ENCODE measurements around the gene CENPP.
A peak's percentile ranks its signal among the peaks of the same experiment; 100 is the strongest.

CENPP gene

GRCh38 chr9:92603100-92603499 lies 277.3 kb downstream of the CENPP start:
- no peak for DNase-seq

- no peak for DNase-seq
Measured at GRCh38 chr9:92603990-92604389, 278.2 kb downstream of the CENPP start.

GRCh38 chr9:92605224-92605623 lies 279.5 kb downstream of the CENPP start:
- DNase-seq: no peak

GRCh38 chr9:92607088-92607487 lies 281.3 kb downstream of the CENPP start:
- peak; percentile 27 for DNase-seq

- peak; percentile 91 for DNase-seq
Measured at GRCh38 chr9:92607773-92608172, 282.0 kb downstream of the CENPP start.

- peak; percentile 24 for DNase-seq
Measured at GRCh38 chr9:92608241-92608908, 282.6 kb downstream of the CENPP start.

- peak; percentile 88 for DNase-seq
Measured at GRCh38 chr9:92608909-92609445, 283.2 kb downstream of the CENPP start.

- no peak for DNase-seq
Measured at GRCh38 chr9:92610470-92611420, 285.0 kb downstream of the CENPP start.

- no peak for DNase-seq
Measured at GRCh38 chr9:92611621-92612285, 286.0 kb downstream of the CENPP start.

- no peak for DNase-seq
Measured at GRCh38 chr9:92612292-92612691, 286.5 kb downstream of the CENPP start.

GRCh38 chr9:92612816-92613215 lies 287.1 kb downstream of the CENPP start:
- DNase-seq: no peak

- no peak for DNase-seq
Measured at GRCh38 chr9:92613268-92614122, 287.7 kb downstream of the CENPP start.

GRCh38 chr9:92614123-92614510 lies 288.4 kb downstream of the CENPP start:
- DNase-seq: no peak

- DNase-seq: no peak
Measured at GRCh38 chr9:92614763-92615461, 289.2 kb downstream of the CENPP start.

- DNase-seq: no peak
Measured at GRCh38 chr9:92615790-92616189, 290.0 kb downstream of the CENPP start.

- DNase-seq: no peak
Measured at GRCh38 chr9:92616199-92616641, 290.5 kb downstream of the CENPP start.

GRCh38 chr9:92616655-92617111 lies 290.9 kb downstream of the CENPP start:
- no peak for DNase-seq

GRCh38 chr9:92617195-92617813 lies 291.6 kb downstream of the CENPP start:
- DNase-seq: no peak

- no peak for DNase-seq
Measured at GRCh38 chr9:92617951-92618510, 292.3 kb downstream of the CENPP start.

GRCh38 chr9:92618633-92619225 lies 293.0 kb downstream of the CENPP start:
- no peak for DNase-seq

Measured in NCI-H510A treated with DMSO at 0.1 percent for 48 hours (cell line).